HepG2 (cell line): ENCODE data around the gene TBC1D5. TPM values are rescaled to one million over a fixed set of nuclear protein-coding genes. Genes with fewer than 3 reads are reported as not detected.

Experiments used
- MTA1 ChIP-seq: sonication (generic); formaldehyde crosslinking; IDR thresholded peaks from 2 replicates; pipeline ENCODE4 v1.4.0; 2020; ENCODE audit warnings: missing genetic modification reagents, mild to moderate bottlenecking, borderline replicate concordance
- SMARCC2 ChIP-seq: fragments of 450-650 bp; IDR thresholded peaks from 2 replicates; pipeline ENCODE4 v1.6.1; 2017; ENCODE audit warnings: antibody characterized with exemption, mild to moderate bottlenecking
- SUZ12 ChIP-seq: fragments of 150-350 bp; IDR thresholded peaks from 2 replicates; pipeline ENCODE4 v1.6.1; 2014; ENCODE audit warnings: low read depth, low read length
- ZBTB4 ChIP-seq: sonication (generic); formaldehyde crosslinking; IDR thresholded peaks from 2 replicates; pipeline ENCODE4 v1.4.0; 2020; ENCODE audit warnings: missing genetic modification reagents, mild to moderate bottlenecking, borderline replicate concordance
- ZFYVE20 ChIP-seq: sonication (generic); formaldehyde crosslinking; IDR thresholded peaks from 2 replicates; pipeline ENCODE4 v1.8.0; 2023; ENCODE audit warnings: low read depth, mild to moderate bottlenecking, moderate library complexity, missing genetic modification reagents, borderline replicate concordance
- ZNF234 ChIP-seq: sonication (generic); formaldehyde crosslinking; conservative IDR thresholded peaks from 2 replicates; pipeline ENCODE4 v1.5.1; 2020; ENCODE audit warnings: mild to moderate bottlenecking, missing genetic modification reagents
- ZNF431 ChIP-seq: sonication (generic); formaldehyde crosslinking; IDR thresholded peaks from 2 replicates; pipeline ENCODE4 v1.9.0; 2022; ENCODE audit warnings: missing genetic modification reagents, low read depth, mild to moderate bottlenecking, borderline replicate concordance
- ZNF446 ChIP-seq: sonication (generic); formaldehyde crosslinking; IDR thresholded peaks from 2 replicates; pipeline ENCODE4 v1.5.0; 2020; ENCODE audit warnings: mild to moderate bottlenecking, missing genetic modification reagents
- ZNF646 ChIP-seq: sonication (generic); formaldehyde crosslinking; IDR thresholded peaks from 2 replicates; pipeline ENCODE4 v1.9.0; 2021; ENCODE audit warnings: mild to moderate bottlenecking, missing genetic modification reagents
- ZNF747 ChIP-seq: sonication (generic); formaldehyde crosslinking; IDR thresholded peaks from 2 replicates; pipeline ENCODE4 v1.8.1; 2023; ENCODE audit warnings: missing genetic modification reagents, mild to moderate bottlenecking, borderline replicate concordance
- polyA plus RNA-seq, 8 experiments: library from polyadenylated mRNA; depleted of rRNA in 3 of 8; stranded (reverse) in 7 of 8; unstranded in 1 of 8; fragments of >200 nt; fragmentation: Illumina TruSeq in 4 of 8; extraction: Trizol in 4 of 8; gene quantifications; 2 replicates each; pipeline versions ENCODE4 v1.2.1 to v1.2.3, GENCODE V29; 2011 to 2016; ENCODE audit warnings: low read depth in 4 of 8, missing spikeins in 1 of 8, mixed read lengths in 1 of 8; ENCODE audit not compliant: insufficient read depth in 1 of 8
- total RNA-seq, 5 experiments: library from RNA; depleted of rRNA; stranded (reverse); fragments of >200 nt; fragmentation: Illumina TruSeq; extraction: Trizol; gene quantifications; 2 replicates each; pipeline ENCODE4 v1.2.3, GENCODE V29; 2016; ENCODE audit warnings: low read depth in 1 of 5

The TBC1D5 gene
- total and polyA plus RNA-seq, 2 of the 13 experiments (the other 11 are each of a cell fraction or from before 2014, with no cell fraction given), result 19.2 to 33.3 TPM

- TF ChIP-seq ZBTB4, result no peak
- no peak for TF ChIP-seq SMARCC2
- TF ChIP-seq ZNF446 (CRISPR knock-in tag), result no peak
- TF ChIP-seq MTA1, result no peak
- TF ChIP-seq ZNF747 (CRISPR knock-in tag), result no peak
- TF ChIP-seq ZNF431 (CRISPR knock-in tag), result no peak
- no peak for TF ChIP-seq ZFYVE20 (CRISPR knock-in tag)
- no peak for TF ChIP-seq ZNF646 (CRISPR knock-in tag)
- TF ChIP-seq SUZ12, result no peak
- TF ChIP-seq ZNF234 (CRISPR knock-in tag), result no peak
Measured at GRCh38 chr3:17444865-17445264, 297.6 kb downstream of the TBC1D5 start (continued).
